Neural cell (in vitro differentiated cells): ENCODE data around the gene MAP3K14.

Experiments
- CTCF ChIP-seq: fragments of 450-650 bp; IDR thresholded peaks from 2 replicates; pipeline ENCODE4 v1.5.1; 2014; ENCODE audit warnings: antibody characterized with exemption, mild to moderate bottlenecking, moderate library complexity; ENCODE audit not compliant: poor library complexity, severe bottlenecking
- EP300 ChIP-seq: fragments of 450-650 bp; conservative IDR thresholded peaks from 2 replicates; pipeline ENCODE4 v1.6.1; 2014; ENCODE audit warnings: antibody characterized with exemption, mild to moderate bottlenecking, moderate library complexity; ENCODE audit not compliant: poor library complexity, severe bottlenecking
- EZH2 ChIP-seq: fragments of 200-600, 300-800 bp; shearing (Covaris generic), sonication (generic); IDR thresholded peaks from 2 replicates; pipeline ENCODE4 v1.6.1; 2014; ENCODE audit warnings: antibody characterized with exemption, low read length, borderline replicate concordance, mild to moderate bottlenecking; ENCODE audit not compliant: insufficient read depth, poor library complexity, severe bottlenecking
- MXI1 ChIP-seq: fragments of 450-650 bp; conservative IDR thresholded peaks from 2 replicates; pipeline ENCODE4 v1.6.1; 2014; ENCODE audit warnings: antibody characterized with exemption, mild to moderate bottlenecking; ENCODE audit not compliant: poor library complexity, severe bottlenecking
- POLR2AphosphoS5 ChIP-seq: IDR thresholded peaks from 2 replicates; pipeline ENCODE4 v1.6.1; 2012
- RAD21 ChIP-seq: fragments of 450-650 bp; conservative IDR thresholded peaks from 2 replicates; pipeline ENCODE4 v1.6.1; 2014; ENCODE audit warnings: antibody characterized with exemption, mild to moderate bottlenecking, moderate library complexity
- TAF1 ChIP-seq: IDR thresholded peaks from 2 replicates; pipeline ENCODE4 v1.6.1; 2012; ENCODE audit warnings: low read depth

GRCh38 chr17:45306094-45306493, 10.7 kb downstream of the MAP3K14 start:
- TF ChIP-seq TAF1 (no peak), CTCF (no peak), EZH2 (no peak), POLR2AphosphoS5 (no peak), RAD21 (no peak), EP300 (no peak), MXI1 (no peak)
